H9 (cell line): ENCODE results near the gene PGM1. TPM values are rescaled to one million over a fixed set of nuclear protein-coding genes. Genes with fewer than 3 reads are reported as not detected.

Experiments
- DNase-seq: peaks from one replicate; pipeline ENCODE4 v3.0.0-alpha.2; 2017
- H2AFZ ChIP-seq: one replicate; pipeline ENCODE4 v1.6.1; 2013; ENCODE audit warnings: mild to moderate bottlenecking, low read length, control low read depth, moderate library complexity
- H2AK5ac ChIP-seq: 2 replicates; pipeline ENCODE4 v1.6.1; 2013; ENCODE audit warnings: low read length, control low read depth, mixed read lengths; ENCODE audit not compliant: insufficient read length
- H2BK120ac ChIP-seq: one replicate; pipeline ENCODE4 v1.6.1; 2013; ENCODE audit warnings: low read depth, mild to moderate bottlenecking, low read length, control low read depth, inconsistent platforms; ENCODE audit not compliant: poor library complexity, severe bottlenecking
- H2BK12ac ChIP-seq: 2 replicates; pipeline ENCODE4 v1.6.1; 2013; ENCODE audit warnings: low read length, control low read depth, mixed read lengths, low read depth; ENCODE audit not compliant: insufficient read length
- H2BK15ac ChIP-seq: 2 replicates; pipeline ENCODE4 v1.6.1; 2013; ENCODE audit warnings: low read depth, low read length, control low read depth
- H2BK20ac ChIP-seq: one replicate; pipeline ENCODE4 v1.6.1; 2013; ENCODE audit warnings: low read depth, mild to moderate bottlenecking, low read length, control low read depth, inconsistent platforms; ENCODE audit not compliant: poor library complexity, severe bottlenecking
- H2BK5ac ChIP-seq: 2 replicates; pipeline ENCODE4 v1.6.1; 2013; ENCODE audit warnings: low read length, control low read depth, mixed read lengths; ENCODE audit not compliant: insufficient read length
- H3K14ac ChIP-seq: 2 replicates; pipeline ENCODE4 v1.6.1; 2013; ENCODE audit warnings: low read length, control low read depth; ENCODE audit not compliant: insufficient read depth
- H3K18ac ChIP-seq: 2 replicates; pipeline ENCODE4 v1.6.1; 2013; ENCODE audit warnings: low read depth, mild to moderate bottlenecking, mixed read lengths, low read length, control low read depth; ENCODE audit not compliant: insufficient read length
- H3K23ac ChIP-seq: 2 replicates; pipeline ENCODE4 v1.6.1; 2013; ENCODE audit warnings: low read length, control low read depth, mixed read lengths, low read depth; ENCODE audit not compliant: insufficient read length
- H3K23me2 ChIP-seq: 2 replicates; pipeline ENCODE4 v1.6.1; 2013; ENCODE audit warnings: low read depth, mild to moderate bottlenecking, mixed read lengths, low read length, control low read depth; ENCODE audit not compliant: insufficient read length, poor library complexity, severe bottlenecking
- H3K27ac ChIP-seq: 2 replicates; pipeline ENCODE4 v1.5.1; 2013; ENCODE audit warnings: low read length, control low read depth, mixed read lengths, low read depth; ENCODE audit not compliant: insufficient read length
- H3K27me3 ChIP-seq: 2 replicates; pipeline ENCODE4 v1.6.1; 2013; ENCODE audit warnings: low read length, control low read depth, inconsistent platforms; ENCODE audit not compliant: insufficient read depth
- H3K4ac ChIP-seq: 2 replicates; pipeline ENCODE4 v1.6.1; 2013; ENCODE audit warnings: low read depth, mild to moderate bottlenecking, control low read depth, inconsistent platforms, low read length, moderate library complexity
- H3K4me1 ChIP-seq: 2 replicates; pipeline ENCODE4 v1.6.1; 2013; ENCODE audit warnings: low read length, control low read depth, inconsistent platforms; ENCODE audit not compliant: insufficient read depth
- H3K4me2 ChIP-seq: 2 replicates; pipeline ENCODE4 v1.6.1; 2013; ENCODE audit warnings: low read length, control low read depth, mixed read lengths; ENCODE audit not compliant: insufficient read length, insufficient read depth
- H3K56ac ChIP-seq: 2 replicates; pipeline ENCODE4 v1.6.1; 2013; ENCODE audit warnings: low read depth, mild to moderate bottlenecking, mixed read lengths, low read length, control low read depth; ENCODE audit not compliant: insufficient read length
- H3K79me1 ChIP-seq: 2 replicates; pipeline ENCODE4 v1.6.1; 2013; ENCODE audit warnings: low read depth, mild to moderate bottlenecking, moderate library complexity, low read length, control low read depth, inconsistent platforms; ENCODE audit not compliant: insufficient read depth, poor library complexity, severe bottlenecking
- H3K79me2 ChIP-seq: 2 replicates; pipeline ENCODE4 v1.6.1; 2013; ENCODE audit warnings: low read length, control low read depth, inconsistent platforms; ENCODE audit not compliant: insufficient read depth
- H3K9ac ChIP-seq: 2 replicates; pipeline ENCODE4 v1.6.1; 2013; ENCODE audit warnings: low read length, control low read depth, mixed read lengths; ENCODE audit not compliant: insufficient read length; ENCODE audit errors: extremely low read depth
- H3K9me3 ChIP-seq: one replicate; pipeline ENCODE4 v1.6.1; 2013; ENCODE audit warnings: low read depth, low read length, inconsistent platforms; ENCODE audit not compliant: control insufficient read depth
- H3T11ph ChIP-seq: one replicate; pipeline ENCODE4 v1.6.1; 2013; ENCODE audit warnings: mild to moderate bottlenecking, low read length, control low read depth, inconsistent platforms
- H4K20me1 ChIP-seq: one replicate; pipeline ENCODE4 v1.6.1; 2013; ENCODE audit not compliant: control insufficient read depth, insufficient read length, insufficient read depth
- H4K5ac ChIP-seq: 2 replicates; pipeline ENCODE4 v1.6.1; 2013; ENCODE audit warnings: low read depth, mild to moderate bottlenecking, mixed read lengths, low read length, control low read depth; ENCODE audit not compliant: insufficient read length
- H4K8ac ChIP-seq: replicated peaks from 2 replicates; pipeline ENCODE4 v1.6.1; 2013; ENCODE audit warnings: low read length, control low read depth, mixed read lengths, low read depth; ENCODE audit not compliant: insufficient read length
- H4K91ac ChIP-seq: 2 replicates; pipeline ENCODE4 v1.6.1; 2013; ENCODE audit warnings: low read depth, mild to moderate bottlenecking, moderate library complexity, mixed read lengths, low read length, control low read depth; ENCODE audit not compliant: insufficient read length
- H3K27ac Mint-ChIP-seq, 3 experiments: 2 replicates in 2 of 3; 3 replicates in 1 of 3; pipeline ENCODE4 v1.8.0; 2020 to 2021; ENCODE audit warnings: mixed read lengths in 3 of 3, mild to moderate bottlenecking in 1 of 3, moderate library complexity in 1 of 3
- H3K27me3 Mint-ChIP-seq: 2 replicates; pipeline ENCODE4 v1.8.0; 2021; ENCODE audit warnings: low read depth, mild to moderate bottlenecking, moderate library complexity, mixed read lengths
- H3K36me3 Mint-ChIP-seq, 3 experiments: 2 replicates in 2 of 3; 3 replicates in 1 of 3; pipeline ENCODE4 v1.8.0; 2020 to 2021; ENCODE audit warnings: low read depth in 3 of 3, mixed read lengths in 3 of 3; ENCODE audit not compliant: insufficient read depth in 1 of 3
- H3K4me1 Mint-ChIP-seq, 2 experiments: 2 replicates each; pipeline ENCODE4 v1.8.0; 2020; ENCODE audit warnings: mixed read lengths in 2 of 2
- H3K4me3 Mint-ChIP-seq, 2 experiments: 2 replicates in 1 of 2; 3 replicates in 1 of 2; pipeline ENCODE4 v1.8.0; 2020 to 2021; ENCODE audit warnings: mild to moderate bottlenecking in 2 of 2, mixed read lengths in 2 of 2, moderate library complexity in 1 of 2
- H3K9me3 Mint-ChIP-seq, 2 experiments: 2 replicates in 1 of 2; 3 replicates in 1 of 2; pipeline ENCODE4 v1.8.0; 2020; ENCODE audit warnings: mild to moderate bottlenecking in 2 of 2, mixed read lengths in 2 of 2, moderate library complexity in 1 of 2
- WGBS: extraction: QIAGEN DNeasy Blood & Tissue Kit; methylation state at CpG from one replicate; pipeline ENCODE4 v1.1.7; 2013; ENCODE audit warnings: missing lambda C conversion rate, low lambda C conversion rate, mixed read lengths; ENCODE audit not compliant: insufficient read length; ENCODE audit errors: extremely low coverage; 5-methylcytosine and 5-hydroxymethylcytosine counted together
- total RNA-seq: library from RNA; stranded (reverse); gene quantifications from 2 replicates; pipeline ENCODE4 v1.2.1, GENCODE V29; 2021
- TF ChIP-seq, protein P1 (sequence below): fragments of 200-600 bp; sonication (generic); conservative IDR thresholded peaks from 3 replicates; pipeline ENCODE4 v1.8.0; 2021; ENCODE audit warnings: antibody characterized with exemption, mild to moderate bottlenecking

Gene PGM1
- total RNA-seq, 1 experiment from 2014 or later, result 56.4 TPM

DNA sequence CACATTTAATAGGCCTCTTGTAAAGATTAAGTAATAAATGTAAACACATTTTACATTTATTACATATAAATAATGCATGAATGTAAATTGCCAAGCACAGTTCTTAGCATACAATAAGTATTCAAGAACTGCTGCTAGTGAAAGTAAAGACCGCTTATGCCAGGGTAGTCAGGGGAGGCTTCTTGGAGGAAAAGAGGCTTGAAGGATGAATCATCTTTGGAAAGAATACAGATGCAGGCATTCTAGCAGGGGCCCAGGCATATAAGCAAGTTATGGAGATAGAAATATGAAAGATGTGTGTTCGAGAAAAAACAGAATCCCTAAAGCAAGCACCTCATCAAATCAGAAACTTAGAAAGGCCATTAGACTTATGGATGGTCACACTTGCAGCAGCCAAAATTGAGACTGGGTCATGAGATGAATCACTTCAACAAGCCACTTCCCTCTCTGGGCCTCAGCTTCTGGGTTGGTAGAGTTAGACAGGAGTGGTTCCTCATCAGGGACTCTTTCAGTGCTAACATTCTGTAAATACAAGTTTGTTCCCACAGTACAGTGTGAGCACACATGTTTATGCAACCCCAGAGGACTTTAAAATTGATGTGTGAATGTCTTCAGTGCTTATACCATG lies 100.8 kb downstream of the PGM1 start:
- Histone ChIP-seq H3K23ac (no peak overlapping the region), H3K56ac (no peak overlapping the region)
- WGBS, result no CpG with 5 or more reads among the region's 2 CpGs

More for the DNA sequence above, 100.8 kb downstream of the PGM1 start:
- Histone ChIP-seq H2AK5ac (no peak overlapping the region), H3T11ph (no peak overlapping the region), H3K9me3 (no peaks in the 10 kb centered on the region), H3K4me1 (no peaks in the 10 kb centered on the region), H2AFZ (no peak overlapping the region), H3K9ac (no peak overlapping the region), H4K20me1 (no peaks in the 10 kb centered on the region), H2BK12ac (no peak overlapping the region), H3K4ac (no peak overlapping the region), H4K91ac (no peak overlapping the region), H3K18ac (no peak overlapping the region), H3K79me1 (no peaks in the 10 kb centered on the region), H3K4me2 (no peak overlapping the region), H3K27ac (no peak overlapping the region), H3K14ac (no peak overlapping the region), H2BK120ac (no peak overlapping the region), H3K23me2 (no peaks in the 10 kb centered on the region), H4K5ac (no peak overlapping the region), H2BK15ac (no peak overlapping the region), H2BK20ac (no peak overlapping the region), H4K8ac (no peak overlapping the region), H2BK5ac (no peak overlapping the region), H3K27me3 (no peaks in the 10 kb centered on the region), H3K79me2 (no peaks in the 10 kb centered on the region)
- TF ChIP-seq, protein P1, sequence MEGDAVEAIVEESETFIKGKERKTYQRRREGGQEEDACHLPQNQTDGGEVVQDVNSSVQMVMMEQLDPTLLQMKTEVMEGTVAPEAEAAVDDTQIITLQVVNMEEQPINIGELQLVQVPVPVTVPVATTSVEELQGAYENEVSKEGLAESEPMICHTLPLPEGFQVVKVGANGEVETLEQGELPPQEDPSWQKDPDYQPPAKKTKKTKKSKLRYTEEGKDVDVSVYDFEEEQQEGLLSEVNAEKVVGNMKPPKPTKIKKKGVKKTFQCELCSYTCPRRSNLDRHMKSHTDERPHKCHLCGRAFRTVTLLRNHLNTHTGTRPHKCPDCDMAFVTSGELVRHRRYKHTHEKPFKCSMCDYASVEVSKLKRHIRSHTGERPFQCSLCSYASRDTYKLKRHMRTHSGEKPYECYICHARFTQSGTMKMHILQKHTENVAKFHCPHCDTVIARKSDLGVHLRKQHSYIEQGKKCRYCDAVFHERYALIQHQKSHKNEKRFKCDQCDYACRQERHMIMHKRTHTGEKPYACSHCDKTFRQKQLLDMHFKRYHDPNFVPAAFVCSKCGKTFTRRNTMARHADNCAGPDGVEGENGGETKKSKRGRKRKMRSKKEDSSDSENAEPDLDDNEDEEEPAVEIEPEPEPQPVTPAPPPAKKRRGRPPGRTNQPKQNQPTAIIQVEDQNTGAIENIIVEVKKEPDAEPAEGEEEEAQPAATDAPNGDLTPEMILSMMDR, result no peak
- Mint-ChIP-seq H3K27ac (no peak overlapping the region), H3K4me1 (peaks cover 3 to 10% of the 10 kb centered on the region in 2 experiments), H3K36me3 (no peaks in the 10 kb centered on the region), H3K4me3 (no peak overlapping the region), H3K27me3 (peaks cover 4% of the 10 kb centered on the region), H3K9me3 (no peaks in the 10 kb centered on the region)
- no peak for DNase-seq
